ENCODE data around the gene RBBP8NL. TPM values are rescaled to one million over a fixed set of nuclear protein-coding genes. Genes with fewer than 3 reads are reported as not detected.

Gene RBBP8NL
- total and polyA plus RNA-seq, 2 of the 8 experiments (the other 6 are each of a cell fraction or from before 2014, with no cell fraction given), result 0.43 to 0.48 TPM

DNA sequence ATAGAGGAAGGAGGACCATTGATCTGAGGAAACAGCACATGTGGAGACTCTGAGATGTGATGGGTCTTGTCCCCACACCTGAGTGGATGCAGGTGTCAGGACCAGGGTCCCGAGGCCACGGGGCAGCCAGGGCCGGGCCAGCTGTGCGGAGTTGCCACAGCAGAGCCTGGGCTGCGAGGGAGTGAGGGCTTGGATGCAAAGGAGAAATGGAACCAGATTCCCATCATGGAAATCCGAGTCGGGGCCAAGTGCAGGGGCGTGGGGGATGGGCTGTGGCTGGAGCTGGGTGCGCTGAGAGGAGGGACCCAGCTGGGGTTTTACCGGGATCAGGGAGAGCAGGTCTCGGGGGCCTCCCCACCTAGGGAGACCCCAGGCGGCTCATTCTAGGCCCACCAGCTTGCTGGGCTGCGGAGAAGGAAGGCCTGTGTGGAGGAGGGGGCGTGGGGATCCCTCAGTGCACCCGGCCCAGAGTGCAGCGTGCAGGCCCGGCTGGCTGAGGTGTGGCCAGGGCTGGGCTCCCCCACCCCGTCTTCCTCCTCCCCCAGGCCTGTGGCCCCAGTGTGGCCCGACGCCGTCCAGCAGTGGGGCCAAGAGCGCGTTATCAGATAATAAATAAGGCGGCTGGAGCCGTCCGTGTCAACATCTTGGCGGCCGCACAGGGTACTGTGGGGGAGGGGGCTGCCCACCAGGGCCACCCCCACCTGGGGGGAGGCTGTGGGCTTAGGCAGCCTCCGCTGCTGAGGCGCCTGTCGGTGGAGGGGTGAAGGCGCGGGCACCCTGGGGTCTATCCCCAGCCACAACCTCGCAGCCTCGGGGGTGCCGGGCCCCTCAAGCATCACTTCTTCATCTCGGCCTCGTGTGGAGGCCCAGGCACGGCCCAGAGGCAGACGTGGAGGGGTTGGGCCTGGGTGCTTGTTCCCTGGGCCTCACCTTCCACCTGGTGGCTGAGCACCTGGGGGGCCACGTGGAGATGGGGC, 31.2 kb upstream of the RBBP8NL start:
- H3K4me3 ChIP-seq (ENCODE audit: extremely low read depth in 1 of 4, insufficient read depth in 2 of 4, low read depth in 3 of 4, low read length in 4 of 4), result no peak overlapping the region
- FAIRE-seq (no peak), DNase-seq (ENCODE audit: low read depth in 1 of 2, low spot score in 2 of 2) (no peak)
- H2BK15ac ChIP-seq (ENCODE audit: low read length), result peak overlapping the region; percentile 95; the same call in 1 of the 2 replicates
- H3K23ac ChIP-seq (ENCODE audit: insufficient read length), result no peak overlapping the region
- H3K14ac ChIP-seq (ENCODE audit: insufficient read length), result no peak overlapping the region
- H3K4ac ChIP-seq (replicated peaks; ENCODE audit: insufficient read length, low read depth, low read length), result no peak overlapping the region
- H4K20me1 ChIP-seq (replicated peaks in 1 of 2; ENCODE audit: control insufficient read depth in 1 of 2, insufficient read depth in 2 of 2, low read length in 2 of 2), result peaks cover 0 to 2% of the 10 kb centered on the region in 2 experiments
- H3K56ac ChIP-seq (replicated peaks; ENCODE audit: insufficient read length, low read depth, low read length), result no peak overlapping the region
- CTCF ChIA-PET (ENCODE audit: partially characterized antibody), result no interaction called here
- H2BK20ac ChIP-seq (ENCODE audit: low read length), result peak overlapping the region; percentile 80; the same call in 1 of the 2 replicates
- no peaks in the 10 kb centered on the region for H3K23me2 ChIP-seq (ENCODE audit: low read depth, low read length)
- POLR2A ChIA-PET (ENCODE audit: partially characterized antibody), result no interaction called here
- H2BK5ac ChIP-seq (ENCODE audit: low read depth, low read length), result 0 out of 2 replicates have a peak overlapping the region, but pooled peaks have one; percentile 16
- no peaks in the 10 kb centered on the region for H3K9me3 ChIP-seq (ENCODE audit: insufficient read depth in 2 of 2, low read depth in 1 of 2, low read length in 1 of 2)
- peak overlapping the region; percentile 87; the same call in 1 of the 2 replicates for H2BK12ac ChIP-seq (ENCODE audit: low read depth, low read length)
- H3K27me3 ChIP-seq (replicated peaks in 1 of 4; ENCODE audit: control insufficient read depth in 3 of 4, extremely low read depth in 1 of 4, insufficient read depth in 3 of 4, low read length in 3 of 4), result no peaks in the 10 kb centered on the region
- no peaks in the 10 kb centered on the region; the same call in 1 of the 2 replicates for H3K79me1 ChIP-seq (ENCODE audit: low read depth, low read length)
- H2AK5ac ChIP-seq (ENCODE audit: low read depth, low read length), result no peak overlapping the region
- H3K4me2 ChIP-seq (ENCODE audit: insufficient read depth in 1 of 2, low read depth in 2 of 2, low read length in 2 of 2), result no peak overlapping the region
- peak overlapping the region; percentile 30 for H4K91ac ChIP-seq (replicated peaks; ENCODE audit: insufficient read length, low read length)
- H3K27ac ChIP-seq (ENCODE audit: low read depth, low read length), result no peak overlapping the region
- H3K18ac ChIP-seq (ENCODE audit: extremely low read depth, low read length), result peak overlapping the region; percentile 78
- 86% methylated on average over 34 of the region's 41 CpGs; no CpG with 5 or more reads in 1 of the 2 experiments for WGBS, 2 experiments (ENCODE audit: extremely low coverage in 1 of 2, insufficient coverage in 1 of 2, insufficient read length in 1 of 2, insufficient replicate concordance in 2 of 2, low coverage in 1 of 2, low lambda C conversion rate in 2 of 2, missing lambda C conversion rate in 1 of 2)
- no peak overlapping the region for H4K5ac ChIP-seq (ENCODE audit: insufficient read length, low read depth, low read length)
- no peak overlapping the region for H2AFZ ChIP-seq (ENCODE audit: low read length)
- peaks cover 0 to 8% (median 2%) of the 10 kb centered on the region in 4 experiments; a peak in 1 of 7 replicates for H3K4me1 ChIP-seq (replicated peaks in 1 of 4; ENCODE audit: control insufficient read depth in 3 of 4, insufficient read depth in 4 of 4, low read length in 3 of 4)
- no peak overlapping the region for H3K9ac ChIP-seq (replicated peaks in 1 of 4; ENCODE audit: extremely low read depth in 1 of 4, low read depth in 3 of 4, low read length in 3 of 4)
- H3K79me2 ChIP-seq (ENCODE audit: control insufficient read depth in 1 of 2, insufficient read depth in 2 of 2, low read length in 2 of 2), result no peaks in the 10 kb centered on the region
- no peak overlapping the region for H2BK120ac ChIP-seq (replicated peaks; ENCODE audit: low read depth, low read length)
- no peaks in the 10 kb centered on the region for H3K36me3 ChIP-seq (ENCODE audit: control insufficient read depth in 2 of 4, insufficient read depth in 4 of 4, low read length in 3 of 4)
- peak overlapping the region; percentile 57 for H4K8ac ChIP-seq (ENCODE audit: extremely low read depth, insufficient read depth, low read length)
- TF ChIP-seq KDM5A (IDR thresholded peaks at IDR 0.05; ENCODE audit: low read length), result no peak
- TF ChIP-seq RXRA (IDR thresholded peaks at IDR 0.05; ENCODE audit: insufficient read depth, low read depth, low read length), result no peak

Data from H1 (cell line).